Lung (tissue), 12 donors: ENCODE data around the gene TMEM50A. TPM values are rescaled to one million over a fixed set of nuclear protein-coding genes. Genes with fewer than 3 reads are reported as not detected.
"Not testable (repeated sequence)": the region's sequence is repeated elsewhere in the genome, so short reads cannot be mapped to it uniquely, and the experiment has no call there.

Experiments
- ATAC-seq: fragments of 200-7000 bp; cut with Tn5 transposase; one replicate; pipeline ENCODE4 v1.9.1; 2020; ENCODE audit warnings: moderate number of reproducible peaks; ENCODE audit not compliant: insufficient read depth, low FRiP score
- DNase-seq, 3 donors: peaks; one replicate each; pipeline ENCODE4 v3.0.0-alpha.2; 2013 to 2017
- H3K27ac ChIP-seq, 2 donors: one replicate each; pipeline ENCODE4 v1.5.1; 2013; ENCODE audit warnings: mild to moderate bottlenecking in 2 of 2, moderate library complexity in 2 of 2, control low read depth in 1 of 2, inconsistent platforms in 1 of 2, low read depth in 1 of 2, low read length in 1 of 2
- H3K27me3 ChIP-seq, 3 donors: one replicate each; pipeline ENCODE4 v1.5.1; 2013; ENCODE audit warnings: low read length in 2 of 3; ENCODE audit not compliant: control insufficient read depth in 3 of 3, insufficient read depth in 3 of 3
- H3K36me3 ChIP-seq, 4 donors: one replicate each; pipeline ENCODE4 v1.5.1; 2013; ENCODE audit warnings: low read length in 4 of 4, mild to moderate bottlenecking in 1 of 4, moderate library complexity in 1 of 4; ENCODE audit not compliant: control insufficient read depth in 4 of 4, insufficient read depth in 4 of 4
- H3K4me1 ChIP-seq, 5 donors: one replicate each; pipeline ENCODE4 v1.5.1; 2013; ENCODE audit warnings: low read length in 5 of 5, mild to moderate bottlenecking in 2 of 5, moderate library complexity in 1 of 5; ENCODE audit not compliant: control insufficient read depth in 5 of 5, insufficient read depth in 5 of 5
- H3K4me3 ChIP-seq: one replicate; pipeline ENCODE4 v1.5.1; 2013; ENCODE audit warnings: mild to moderate bottlenecking, control low read depth, moderate library complexity
- H3K9ac ChIP-seq, 2 donors: one replicate each; pipeline ENCODE4 v1.5.1; 2013; ENCODE audit warnings: low read length in 2 of 2, control low read depth in 1 of 2; ENCODE audit not compliant: insufficient read depth in 1 of 2
- H3K9me3 ChIP-seq, 4 donors: one replicate each; pipeline ENCODE4 v1.5.1; 2013; ENCODE audit warnings: low read length in 3 of 4, mild to moderate bottlenecking in 1 of 4, moderate library complexity in 1 of 4; ENCODE audit not compliant: control insufficient read depth in 4 of 4, insufficient read depth in 3 of 4
- CTCF ChIP-seq: IDR thresholded peaks from 2 replicates; pipeline ENCODE4 v1.5.1; 2012; ENCODE audit warnings: mild to moderate bottlenecking; ENCODE audit errors: control extremely low read depth, extremely low read depth
- WGBS, 2 donors: extraction: QIAGEN DNeasy Blood & Tissue Kit; methylation state at CpG; one replicate each; pipeline ENCODE4 v1.1.7; 2013; 5-methylcytosine and 5-hydroxymethylcytosine counted together
- polyA plus RNA-seq, 2 donors: library from polyadenylated mRNA; stranded (reverse); fragments of 200-250 nt; gene quantifications; one replicate each; pipeline ENCODE4 v1.2.1, GENCODE V29; 2013
- total RNA-seq, 2 donors: library from RNA; depleted of rRNA in 1 of 2; stranded (reverse); fragments of >200 nt in 1 of 2; gene quantifications; one replicate each; pipeline ENCODE4 v1.2.1, GENCODE V29; 2014 to 2021
- donor health status: control.
- donor health status: control.
- donor health status: Bipolar disorder and iron deficiency.
- donor health status: healthy.
- donor health status: DM: yes; HTN: yes; CAD: no.

The TMEM50A gene
- total and polyA plus RNA-seq, 4 donors, result 84.6 to 116 (median 88.4) TPM

GRCh38 chr1:25369241-25369640 lies 31.1 kb downstream of the TMEM50A start:
- Histone ChIP-seq H3K9ac (no peak overlapping the region), H3K27me3 (no peaks in the 10 kb centered on the region), H3K9me3 (no peaks in the 10 kb centered on the region), H3K27ac (no peak overlapping the region), H3K36me3 (no peaks in the 10 kb centered on the region), H3K4me3 (no peak overlapping the region), H3K4me1 (peaks cover 0 to 2% (median 0%) of the 10 kb centered on the region in 5 donors)
- no peak for TF ChIP-seq CTCF
- no peak for DNase-seq
- 83 to 91% methylated on average over 4 of the region's 4 CpGs for WGBS, 2 donors
- ATAC-seq, result no peak

- not testable (repeated sequence) for H3K27me3 ChIP-seq, H3K9me3 ChIP-seq, H3K4me1 ChIP-seq, H3K27ac ChIP-seq, H3K36me3 ChIP-seq, DNase-seq, ATAC-seq, H3K9ac ChIP-seq, H3K4me3 ChIP-seq
- 62 to 82% methylated on average over 12 of the region's 12 CpGs for WGBS, 2 donors
Measured at GRCh38 chr1:25369691-25370271, 31.6 kb downstream of the TMEM50A start.

GRCh38 chr1:25371757-25372156 lies 33.6 kb downstream of the TMEM50A start:
- H3K27ac ChIP-seq, H3K27me3 ChIP-seq, DNase-seq, H3K9ac ChIP-seq, H3K9me3 ChIP-seq, H3K36me3 ChIP-seq, H3K4me3 ChIP-seq, ATAC-seq, H3K4me1 ChIP-seq: not testable (repeated sequence)
- WGBS, 2 donors, result 73 to 88% methylated on average over 7 of the region's 7 CpGs

- not testable (repeated sequence) for H3K27me3 ChIP-seq, DNase-seq, H3K4me3 ChIP-seq, H3K27ac ChIP-seq, H3K36me3 ChIP-seq, H3K4me1 ChIP-seq, H3K9me3 ChIP-seq, ATAC-seq, H3K9ac ChIP-seq
- WGBS, 2 donors, result 80 to 87% methylated on average over 3 of the region's 3 CpGs
Measured at GRCh38 chr1:25378367-25378766, 40.2 kb downstream of the TMEM50A start.

GRCh38 chr1:25382543-25382942 lies 44.4 kb downstream of the TMEM50A start:
- not testable (repeated sequence) for H3K9me3 ChIP-seq, H3K27me3 ChIP-seq, H3K9ac ChIP-seq, ATAC-seq, H3K4me1 ChIP-seq, H3K36me3 ChIP-seq, DNase-seq, H3K27ac ChIP-seq, H3K4me3 ChIP-seq
- 90 to 93% methylated on average over 1 of the region's 1 CpG for WGBS, 2 donors

- not testable (repeated sequence) for H3K27ac ChIP-seq, H3K4me3 ChIP-seq, H3K9ac ChIP-seq, H3K4me1 ChIP-seq, H3K36me3 ChIP-seq, ATAC-seq, DNase-seq, H3K27me3 ChIP-seq, H3K9me3 ChIP-seq
- WGBS, 2 donors, result 69 to 88% methylated on average over 1 of the region's 1 CpG
Measured at GRCh38 chr1:25383090-25383489, 45.0 kb downstream of the TMEM50A start.

- not testable (repeated sequence) for H3K4me3 ChIP-seq, ATAC-seq, H3K36me3 ChIP-seq, DNase-seq, H3K4me1 ChIP-seq, H3K27me3 ChIP-seq, H3K9me3 ChIP-seq, H3K9ac ChIP-seq, H3K27ac ChIP-seq
- no CpG with 5 or more reads among the region's 1 CpG for WGBS, 2 donors
Measured at GRCh38 chr1:25383875-25384274, 45.7 kb downstream of the TMEM50A start.

- H3K4me1 ChIP-seq, H3K27ac ChIP-seq, H3K9ac ChIP-seq, DNase-seq, H3K27me3 ChIP-seq, H3K4me3 ChIP-seq, ATAC-seq, H3K9me3 ChIP-seq, H3K36me3 ChIP-seq: not testable (repeated sequence)
- WGBS, 2 donors, result 62 to 75% methylated on average over 4 of the region's 4 CpGs
Measured at GRCh38 chr1:25387096-25387495, 49.0 kb downstream of the TMEM50A start.
